Measurements from ENCODE around the gene REXO1. TPM values are rescaled to one million over a fixed set of nuclear protein-coding genes. Genes with fewer than 3 reads are reported as not detected.

REXO1 gene
- total and polyA plus RNA-seq, 2 of the 8 experiments (the other 6 are each of a cell fraction or from before 2014, with no cell fraction given) = 42.4 to 44.3 TPM

DNA sequence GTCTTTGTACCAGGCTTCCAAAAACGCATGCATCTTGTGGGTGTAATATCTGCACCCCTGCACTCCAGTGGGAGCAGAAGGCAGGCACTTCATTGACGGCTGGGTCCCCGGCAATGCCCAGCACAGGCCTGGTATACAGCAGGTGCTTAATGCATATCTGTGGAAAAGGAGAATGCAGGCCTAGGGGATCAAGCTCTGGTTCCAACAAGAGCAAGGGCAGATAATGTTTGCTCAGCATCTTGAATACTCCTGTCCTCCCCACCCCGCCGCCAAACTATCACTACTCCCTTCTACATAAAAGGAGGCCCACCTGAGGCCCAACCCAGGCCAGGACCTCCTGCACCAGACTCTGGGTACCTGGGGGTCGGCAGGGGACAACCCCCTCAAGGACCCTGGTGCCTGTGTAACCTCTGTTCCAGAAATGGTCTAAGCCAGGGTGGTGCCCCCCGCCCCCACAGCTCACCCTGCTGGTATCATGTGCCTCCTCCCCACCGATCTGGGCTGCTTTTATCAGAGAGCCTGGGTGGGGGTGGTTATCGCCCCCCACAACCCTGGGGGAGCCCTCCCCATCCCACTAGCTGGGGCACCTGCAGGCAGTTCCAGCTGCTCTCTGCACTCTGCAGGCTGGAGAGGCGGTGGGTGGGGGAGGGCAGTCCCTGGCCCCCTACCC is 10.3 kb upstream of the REXO1 start:
- Histone ChIP-seq H4K91ac (replicated peaks; ENCODE audit: insufficient read length, low read length) (no peak overlapping the region), H2AFZ (ENCODE audit: low read length) (no peak overlapping the region), H3K79me2 (ENCODE audit: control insufficient read depth in 1 of 2, insufficient read depth in 2 of 2, low read length in 2 of 2) (peaks cover 18 to 71% of the 10 kb centered on the region in 2 experiments; a peak in 3 of 4 replicates), H3K23me2 (ENCODE audit: low read depth, low read length) (peaks cover 12% of the 10 kb centered on the region; the same call in 1 of the 2 replicates), H4K8ac (ENCODE audit: extremely low read depth, insufficient read depth, low read length) (no peak overlapping the region), H3K36me3 (ENCODE audit: control insufficient read depth in 2 of 4, insufficient read depth in 4 of 4, low read length in 3 of 4) (no peaks in the 10 kb centered on the region), H3K18ac (ENCODE audit: extremely low read depth, low read length) (no peak overlapping the region), H3K14ac (ENCODE audit: insufficient read length) (no peak overlapping the region), H3K23ac (ENCODE audit: insufficient read length) (no peak overlapping the region), H3K27ac (ENCODE audit: low read depth, low read length) (no peak overlapping the region), H3K79me1 (ENCODE audit: low read depth, low read length) (peaks cover 22% of the 10 kb centered on the region), H2BK12ac (ENCODE audit: low read depth, low read length) (peak overlapping the region; percentile 12; the same call in 1 of the 2 replicates), H2BK120ac (replicated peaks; ENCODE audit: low read depth, low read length) (no peak overlapping the region), H2AK5ac (ENCODE audit: low read depth, low read length) (no peak overlapping the region), H3K4me2 (ENCODE audit: insufficient read depth in 1 of 2, low read depth in 2 of 2, low read length in 2 of 2) (peak overlapping the region; percentile 90 to 95; a peak in 2 of 4 replicates), H3K4ac (replicated peaks; ENCODE audit: insufficient read length, low read depth, low read length) (no peak overlapping the region), H3K56ac (replicated peaks; ENCODE audit: insufficient read length, low read depth, low read length) (no peak overlapping the region), H3K4me1 (replicated peaks in 1 of 4; ENCODE audit: control insufficient read depth in 3 of 4, insufficient read depth in 4 of 4, low read length in 3 of 4) (peaks cover 0 to 67% (median 54%) of the 10 kb centered on the region in 4 experiments; a peak in 6 of 7 replicates), H4K20me1 (replicated peaks in 1 of 2; ENCODE audit: control insufficient read depth in 1 of 2, insufficient read depth in 2 of 2, low read length in 2 of 2) (peaks cover 39 to 49% of the 10 kb centered on the region in 2 experiments), H3K9ac (replicated peaks in 1 of 4; ENCODE audit: extremely low read depth in 1 of 4, low read depth in 3 of 4, low read length in 3 of 4) (no peak overlapping the region), H3K4me3 (ENCODE audit: extremely low read depth in 1 of 4, insufficient read depth in 2 of 4, low read depth in 3 of 4, low read length in 4 of 4) (peak overlapping the region in 1 of 4 experiments; percentile 84; a peak in 1 of 8 replicates), H3K9me3 (ENCODE audit: insufficient read depth in 2 of 2, low read depth in 1 of 2, low read length in 1 of 2) (no peaks in the 10 kb centered on the region), H2BK5ac (ENCODE audit: low read depth, low read length) (no peak overlapping the region), H2BK15ac (ENCODE audit: low read length) (no peak overlapping the region), H4K5ac (ENCODE audit: insufficient read length, low read depth, low read length) (no peak overlapping the region), H2BK20ac (ENCODE audit: low read length) (no peak overlapping the region), H3K27me3 (replicated peaks in 1 of 4; ENCODE audit: control insufficient read depth in 3 of 4, extremely low read depth in 1 of 4, insufficient read depth in 3 of 4, low read length in 3 of 4) (peaks cover 0 to 15% (median 6%) of the 10 kb centered on the region in 4 experiments; a peak in 5 of 7 replicates)
- no peak for FAIRE-seq
- ChIA-PET CTCF (ENCODE audit: partially characterized antibody) (interaction anchor here (0.8 to 2.3 kb wide), 8 partner anchors 9 to 392 kb away, joined by 3 to 18 read pairs (median 6); partner anchors contain the start of gene REXO1), POLR2A (ENCODE audit: partially characterized antibody) (interaction anchor here (0.9 to 1.1 kb wide), 3 partner anchors 17 to 525 kb away, joined by 3 to 4 read pairs (median 3); no protein-coding TSS in a partner anchor)
- no peak for DNase-seq (ENCODE audit: low read depth in 1 of 2, low spot score in 2 of 2)
- 72% methylated on average over 8 of the region's 10 CpGs; no CpG with 5 or more reads in 1 of the 2 experiments for WGBS, 2 experiments (ENCODE audit: extremely low coverage in 1 of 2, insufficient coverage in 1 of 2, insufficient read length in 1 of 2, insufficient replicate concordance in 2 of 2, low coverage in 1 of 2, low lambda C conversion rate in 2 of 2, missing lambda C conversion rate in 1 of 2)
- no peak for TF ChIP-seq YY1 (IDR thresholded peaks at IDR 0.05; ENCODE audit: low read depth, low read length)
- TF ChIP-seq, protein P1, sequence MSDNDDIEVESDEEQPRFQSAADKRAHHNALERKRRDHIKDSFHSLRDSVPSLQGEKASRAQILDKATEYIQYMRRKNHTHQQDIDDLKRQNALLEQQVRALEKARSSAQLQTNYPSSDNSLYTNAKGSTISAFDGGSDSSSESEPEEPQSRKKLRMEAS (IDR thresholded peaks at IDR 0.05) = no peak
- TF ChIP-seq TEAD4 (IDR thresholded peaks at IDR 0.05; ENCODE audit: low read depth, low read length) = no peak
- TF ChIP-seq, protein P2, sequence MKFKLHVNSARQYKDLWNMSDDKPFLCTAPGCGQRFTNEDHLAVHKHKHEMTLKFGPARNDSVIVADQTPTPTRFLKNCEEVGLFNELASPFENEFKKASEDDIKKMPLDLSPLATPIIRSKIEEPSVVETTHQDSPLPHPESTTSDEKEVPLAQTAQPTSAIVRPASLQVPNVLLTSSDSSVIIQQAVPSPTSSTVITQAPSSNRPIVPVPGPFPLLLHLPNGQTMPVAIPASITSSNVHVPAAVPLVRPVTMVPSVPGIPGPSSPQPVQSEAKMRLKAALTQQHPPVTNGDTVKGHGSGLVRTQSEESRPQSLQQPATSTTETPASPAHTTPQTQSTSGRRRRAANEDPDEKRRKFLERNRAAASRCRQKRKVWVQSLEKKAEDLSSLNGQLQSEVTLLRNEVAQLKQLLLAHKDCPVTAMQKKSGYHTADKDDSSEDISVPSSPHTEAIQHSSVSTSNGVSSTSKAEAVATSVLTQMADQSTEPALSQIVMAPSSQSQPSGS (IDR thresholded peaks at IDR 0.05; ENCODE audit: low read length) = no peak
- no peak for TF ChIP-seq BCL11A (IDR thresholded peaks at IDR 0.05; ENCODE audit: low read depth in 2 of 2, low read length in 2 of 2)
- no peak for TF ChIP-seq CREB1 (IDR thresholded peaks at IDR 0.05)
- no peak for TF ChIP-seq NANOG (IDR thresholded peaks at IDR 0.05; ENCODE audit: insufficient read depth, low read depth, low read length, poor library complexity, severe bottlenecking)
- no peak for TF ChIP-seq CBX8 (IDR thresholded peaks at IDR 0.05; ENCODE audit: borderline replicate concordance, low read depth, low read length)
- TF ChIP-seq MAFK (IDR thresholded peaks at IDR 0.05; ENCODE audit: low read depth, low read length) = no peak
- no peak for TF ChIP-seq GABPA (IDR thresholded peaks at IDR 0.05; ENCODE audit: borderline replicate concordance, insufficient read depth, low read length)

Measured in H1 (cell line).